Ishikawa (cell line): ENCODE results near the gene LRRC2.

Source experiments
- CEBPB ChIP-seq: IDR thresholded peaks from 2 replicates; pipeline ENCODE4 v1.6.1; 2012
- CREB1 ChIP-seq: IDR thresholded peaks from 2 replicates; pipeline ENCODE4 v1.6.1; 2012; ENCODE audit warnings: low read depth
- EGR1 ChIP-seq: IDR thresholded peaks from 2 replicates; pipeline ENCODE4 v1.6.1; 2012
- EP300 ChIP-seq: IDR thresholded peaks from 2 replicates; pipeline ENCODE4 v1.6.1; 2012; ENCODE audit warnings: borderline replicate concordance
- NFIC ChIP-seq: IDR thresholded peaks from 2 replicates; pipeline ENCODE4 v1.6.1; 2012
- RAD21 ChIP-seq: IDR thresholded peaks from 2 replicates; pipeline ENCODE4 v1.6.1; 2012; ENCODE audit warnings: low read depth
- TAF1 ChIP-seq: IDR thresholded peaks from 2 replicates; pipeline ENCODE4 v1.6.1; 2012; ENCODE audit warnings: low read depth, mild to moderate bottlenecking
- TCF12 ChIP-seq: IDR thresholded peaks from 2 replicates; pipeline ENCODE4 v1.6.1; 2012; ENCODE audit warnings: low read depth
- TEAD4 ChIP-seq: IDR thresholded peaks from 2 replicates; pipeline ENCODE4 v1.6.1; 2012
- YY1 ChIP-seq: IDR thresholded peaks from 2 replicates; pipeline ENCODE4 v1.6.1; 2012; ENCODE audit warnings: low read depth
- TF ChIP-seq, protein P1 (sequence below): IDR thresholded peaks from 2 replicates; pipeline ENCODE4 v1.6.1; 2012; ENCODE audit warnings: low read depth, mild to moderate bottlenecking
- TF ChIP-seq, protein P2 (sequence below): IDR thresholded peaks from 2 replicates; pipeline ENCODE4 v1.6.1; 2012

DNA sequence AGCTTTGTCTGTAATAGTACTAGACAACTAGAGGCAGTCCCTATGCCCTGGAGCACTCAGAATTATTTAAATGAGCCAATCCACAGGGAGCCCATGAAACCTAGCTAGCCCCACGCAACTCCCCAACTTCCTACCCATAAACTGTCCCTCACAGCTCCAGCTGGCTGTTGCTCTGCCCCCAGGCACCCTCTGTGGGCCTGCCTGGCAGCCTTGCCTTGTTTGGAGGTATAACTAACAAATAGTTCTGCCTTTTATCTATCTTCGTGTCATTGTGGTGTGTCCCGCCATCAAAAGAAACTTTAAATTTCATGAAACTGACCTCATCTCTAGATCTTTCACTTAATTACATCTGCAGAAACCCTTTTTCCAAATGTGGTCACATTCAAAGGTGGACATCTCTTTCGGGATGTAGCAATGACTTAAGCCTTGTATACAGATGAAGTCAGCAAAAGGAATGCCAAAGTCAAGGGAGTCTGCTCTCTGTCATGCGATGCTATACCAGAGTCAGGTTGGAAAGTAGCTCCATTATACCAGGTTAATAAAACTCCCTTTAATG lies 70.1 kb downstream of the LRRC2 start:
- TF ChIP-seq EP300, result no peak
- no peak for TF ChIP-seq EGR1
- TF ChIP-seq YY1, result no peak
- no peak for TF ChIP-seq TCF12
- no peak for TF ChIP-seq RAD21
- TF ChIP-seq TAF1, result no peak
- TF ChIP-seq, protein P1, sequence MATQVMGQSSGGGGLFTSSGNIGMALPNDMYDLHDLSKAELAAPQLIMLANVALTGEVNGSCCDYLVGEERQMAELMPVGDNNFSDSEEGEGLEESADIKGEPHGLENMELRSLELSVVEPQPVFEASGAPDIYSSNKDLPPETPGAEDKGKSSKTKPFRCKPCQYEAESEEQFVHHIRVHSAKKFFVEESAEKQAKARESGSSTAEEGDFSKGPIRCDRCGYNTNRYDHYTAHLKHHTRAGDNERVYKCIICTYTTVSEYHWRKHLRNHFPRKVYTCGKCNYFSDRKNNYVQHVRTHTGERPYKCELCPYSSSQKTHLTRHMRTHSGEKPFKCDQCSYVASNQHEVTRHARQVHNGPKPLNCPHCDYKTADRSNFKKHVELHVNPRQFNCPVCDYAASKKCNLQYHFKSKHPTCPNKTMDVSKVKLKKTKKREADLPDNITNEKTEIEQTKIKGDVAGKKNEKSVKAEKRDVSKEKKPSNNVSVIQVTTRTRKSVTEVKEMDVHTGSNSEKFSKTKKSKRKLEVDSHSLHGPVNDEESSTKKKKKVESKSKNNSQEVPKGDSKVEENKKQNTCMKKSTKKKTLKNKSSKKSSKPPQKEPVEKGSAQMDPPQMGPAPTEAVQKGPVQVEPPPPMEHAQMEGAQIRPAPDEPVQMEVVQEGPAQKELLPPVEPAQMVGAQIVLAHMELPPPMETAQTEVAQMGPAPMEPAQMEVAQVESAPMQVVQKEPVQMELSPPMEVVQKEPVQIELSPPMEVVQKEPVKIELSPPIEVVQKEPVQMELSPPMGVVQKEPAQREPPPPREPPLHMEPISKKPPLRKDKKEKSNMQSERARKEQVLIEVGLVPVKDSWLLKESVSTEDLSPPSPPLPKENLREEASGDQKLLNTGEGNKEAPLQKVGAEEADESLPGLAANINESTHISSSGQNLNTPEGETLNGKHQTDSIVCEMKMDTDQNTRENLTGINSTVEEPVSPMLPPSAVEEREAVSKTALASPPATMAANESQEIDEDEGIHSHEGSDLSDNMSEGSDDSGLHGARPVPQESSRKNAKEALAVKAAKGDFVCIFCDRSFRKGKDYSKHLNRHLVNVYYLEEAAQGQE, result no peak
- TF ChIP-seq CREB1, result no peak
- no peak for TF ChIP-seq CEBPB
- TF ChIP-seq, protein P2, sequence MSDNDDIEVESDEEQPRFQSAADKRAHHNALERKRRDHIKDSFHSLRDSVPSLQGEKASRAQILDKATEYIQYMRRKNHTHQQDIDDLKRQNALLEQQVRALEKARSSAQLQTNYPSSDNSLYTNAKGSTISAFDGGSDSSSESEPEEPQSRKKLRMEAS, result no peak
- no peak for TF ChIP-seq TEAD4
- TF ChIP-seq NFIC, result no peak
